Psoas muscle (tissue), 8 donors: ENCODE data around the gene NCKAP5L. TPM values are rescaled to one million over a fixed set of nuclear protein-coding genes. Genes with fewer than 3 reads are reported as not detected.

Experiments
- ATAC-seq, 4 donors: fragments of 200-7000 bp; cut with Tn5 transposase; one replicate each; pipeline ENCODE4 v1.9.1; 2020; ENCODE audit warnings: moderate library complexity in 3 of 4, mild to moderate bottlenecking in 2 of 4
- DNase-seq, 2 donors: peaks; one replicate each; pipeline ENCODE4 v3.0.0-alpha.2; 2020
- H3K27ac ChIP-seq: fragments of 200-600 bp; one replicate; pipeline ENCODE4 v1.8.0; 2022
- H3K27me3 ChIP-seq, 3 donors: fragments of 200-600 bp in 1 of 3; one replicate each; pipeline versions ENCODE4 v1.6.1 to v1.8.0; 2013 to 2022; ENCODE audit warnings: low read length in 2 of 3, mild to moderate bottlenecking in 2 of 3, moderate library complexity in 1 of 3; ENCODE audit not compliant: insufficient read depth in 3 of 3
- H3K36me3 ChIP-seq, 2 donors: fragments of 200-600 bp in 1 of 2; one replicate each; pipeline versions ENCODE4 v1.6.1 to v1.8.0; 2013 to 2022; ENCODE audit warnings: low read depth in 1 of 2, mild to moderate bottlenecking in 1 of 2, moderate library complexity in 1 of 2; ENCODE audit not compliant: insufficient read depth in 1 of 2
- H3K4me1 ChIP-seq: fragments of 200-600 bp; one replicate; pipeline ENCODE4 v1.8.0; 2022
- H3K4me3 ChIP-seq: fragments of 200-600 bp; one replicate; pipeline ENCODE4 v1.8.0; 2022; ENCODE audit warnings: mild to moderate bottlenecking
- H3K9me3 ChIP-seq: fragments of 200-600 bp; one replicate; pipeline ENCODE4 v1.8.0; 2022
- CTCF ChIP-seq: fragments of 200-600 bp; IDR thresholded peaks from one replicate; pipeline ENCODE4 v1.8.0; 2022; ENCODE audit warnings: antibody characterized with exemption
- WGBS, 3 donors: extraction: QIAGEN DNeasy Blood & Tissue Kit; methylation state at CpG; one replicate each; pipeline versions ENCODE4 v1.1.6 to v1.1.7; 2013; 5-methylcytosine and 5-hydroxymethylcytosine counted together
- intact Hi-C, 2 donors: fragments of 100-400 bp; cut with DNase I; formaldehyde crosslinking; loops; one replicate each; pipeline versions ENCODE4 v1.11.0 to v1.14.2; 2022
- polyA plus RNA-seq, 3 donors: library from polyadenylated mRNA; stranded (reverse); fragments of 200-250 nt; gene quantifications; one replicate each; pipeline ENCODE4 v1.2.3, GENCODE V29; 2013
- total RNA-seq, 4 donors: library from RNA; stranded (reverse); fragmentation: NEBNext Ultra II Directional in 2 of 4; extraction: Animal tissue kit (Norgen Biotek cat#: 25700) in 2 of 4; gene quantifications; one replicate each; pipeline versions ENCODE4 v1.2.1 to v1.2.4, GENCODE V29; 2021 to 2023
- donor health status: healthy with polysubstance abuse.
- donor health status: DM: no; HTN: no; CAD: no; lungs with moderate emphysema.
- donor health status: Bipolar disorder and iron deficiency.
- donor health status: healthy.
- donor health status: DM: yes; HTN: yes; CAD: no.
- donor health status: DM: no; HTN: no; CAD: no.
- donor health status: DM: no; HTN: no; CAD: no.
- donor health status: DM: yes; HTN: yes; CAD: no.

Gene NCKAP5L
- total and polyA plus RNA-seq, 7 donors = 6.8 to 16.5 (median 11.7) TPM

- ATAC-seq (peak; percentile 71 to 84 (median 82)), DNase-seq (peak in 1 of 2 donors; percentile 61)
- Histone ChIP-seq H3K27me3 (no peaks in the 10 kb centered on the region), H3K9me3 (no peaks in the 10 kb centered on the region), H3K27ac (peak overlapping the region; percentile 85), H3K4me1 (peaks cover 14% of the 10 kb centered on the region), H3K4me3 (peak overlapping the region; percentile 22), H3K36me3 (peaks cover 3 to 83% of the 10 kb centered on the region in 2 donors)
- WGBS, 3 donors = 42 to 56% (median 56%) methylated on average over 11 of the region's 11 CpGs
- intact Hi-C loops = no loop called here
- TF ChIP-seq CTCF = no peak
These were observed 27.6 kb downstream of the NCKAP5L start for GRCh38 chr12:49800421-49801140.

GRCh38 chr12:49798934-49799333 lies 29.3 kb downstream of the NCKAP5L start:
- 91 to 93% (median 93%) methylated on average over 2 of the region's 2 CpGs for WGBS, 3 donors
- peaks cover 6 to 82% of the 10 kb centered on the region in 2 donors for H3K36me3 ChIP-seq
- intact Hi-C loops = no loop called here

GRCh38 chr12:49798248-49798647 lies 30.0 kb downstream of the NCKAP5L start:
- Histone ChIP-seq H3K4me1 (peaks cover 14% of the 10 kb centered on the region), H3K27me3 (no peaks in the 10 kb centered on the region), H3K4me3 (no peak overlapping the region), H3K27ac (no peak overlapping the region), H3K36me3 (peaks cover 6 to 75% of the 10 kb centered on the region in 2 donors), H3K9me3 (no peaks in the 10 kb centered on the region)
- TF ChIP-seq CTCF = no peak
- DNase-seq (no peak), ATAC-seq (no peak)
- intact Hi-C loops = no loop called here
- 64 to 67% (median 65%) methylated on average over 6 to 7 of the region's 7 CpGs for WGBS, 3 donors

More at GRCh38 chr12:49798934-49799333, 29.3 kb downstream of the NCKAP5L start:
- Histone ChIP-seq H3K27me3 (no peaks in the 10 kb centered on the region), H3K9me3 (no peaks in the 10 kb centered on the region), H3K27ac (no peak overlapping the region), H3K4me1 (peaks cover 14% of the 10 kb centered on the region), H3K4me3 (no peak overlapping the region)
- DNase-seq = no peak
- TF ChIP-seq CTCF = no peak
- no peak for ATAC-seq

GRCh38 chr12:49797449-49797776 lies 30.8 kb downstream of the NCKAP5L start:
- Histone ChIP-seq H3K27ac (no peak overlapping the region), H3K4me1 (peaks cover 14% of the 10 kb centered on the region), H3K27me3 (no peaks in the 10 kb centered on the region), H3K9me3 (no peaks in the 10 kb centered on the region), H3K4me3 (no peak overlapping the region), H3K36me3 (peaks cover 6 to 69% of the 10 kb centered on the region in 2 donors)
- TF ChIP-seq CTCF = no peak
- intact Hi-C loops = no loop called here
- no peak for ATAC-seq
- DNase-seq = no peak
- WGBS, 3 donors = 67 to 76% (median 76%) methylated on average over 2 of the region's 2 CpGs
